Prostate gland (tissue), 2 donors: ENCODE measurements around the gene COPS7B. TPM values are rescaled to one million over a fixed set of nuclear protein-coding genes. Genes with fewer than 3 reads are reported as not detected.

Experiments used
- DNase-seq: peaks from one replicate; pipeline ENCODE4 v3.0.0-alpha.2; 2019; ENCODE audit warnings: low spot score
- H3K27ac ChIP-seq, 2 donors: fragments of 200-600 bp; sonication (generic); 2 replicates each; pipeline ENCODE4 v1.5.1; 2017 to 2019
- H3K27me3 ChIP-seq: fragments of 200-600 bp; sonication (generic); replicated peaks from 2 replicates; pipeline ENCODE4 v1.5.1; 2019; ENCODE audit not compliant: insufficient read depth
- H3K36me3 ChIP-seq, 2 donors: fragments of 200-600 bp; sonication (generic); 1 replicate in 1 of 2; 2 replicates in 1 of 2; pipeline versions ENCODE4 v1.5.1 to v1.8.1; 2017 to 2019
- H3K4me1 ChIP-seq: fragments of 200-600 bp; sonication (generic); replicated peaks from 2 replicates; pipeline ENCODE4 v1.5.1; 2019
- H3K4me3 ChIP-seq, 2 donors: fragments of 200-600 bp; sonication (generic); 2 replicates each; pipeline ENCODE4 v1.5.1; 2017 to 2019
- H3K9me3 ChIP-seq: fragments of 200-600 bp; sonication (generic); 2 replicates; pipeline ENCODE4 v1.5.1; 2017
- CTCF ChIP-seq, 4 experiments: fragments of 200-600 bp in 2 of 4; fragments of 450-650 bp in 2 of 4; sonication (generic) in 2 of 4; IDR thresholded peaks; 1 replicate in 3 of 4; 2 replicates in 1 of 4; pipeline ENCODE4 v1.5.1; 2016 to 2019; ENCODE audit warnings: antibody characterized with exemption in 4 of 4, mild to moderate bottlenecking in 2 of 4, moderate library complexity in 2 of 4
- POLR2A ChIP-seq: fragments of 450-650 bp; IDR thresholded peaks from one replicate; pipeline ENCODE4 v1.6.1; 2016; ENCODE audit warnings: antibody characterized with exemption, mild to moderate bottlenecking
- POLR2AphosphoS5 ChIP-seq: sonication (generic); formaldehyde crosslinking; IDR thresholded peaks from one replicate; pipeline ENCODE4 v1.6.1; 2017; ENCODE audit warnings: antibody characterized with exemption
- WGBS: methylation state at CpG from one replicate; pipeline ENCODE4 v1.1.5; 2018; 5-methylcytosine and 5-hydroxymethylcytosine counted together
- intact Hi-C: fragments of 100-400 bp; cut with DNase I; formaldehyde crosslinking; loops from one replicate; pipeline ENCODE4 v1.14.2; 2022
- total RNA-seq, 2 donors: library from RNA; depleted of rRNA; stranded (reverse); fragments of >200 nt; gene quantifications; one replicate each; pipeline ENCODE4 v1.1.0, GENCODE V29; 2016

COPS7B gene
- total RNA-seq, 2 donors from 2014 or later, result 20.4 to 42.7 TPM

GRCh38 chr2:231794383-231794782 lies 8.1 kb downstream of the COPS7B start:
- TF ChIP-seq POLR2AphosphoS5 (no peak), POLR2A (no peak), CTCF (IDR thresholded peaks at IDR 0.05) (no peak)
- 93% methylated on average over 3 of the region's 3 CpGs for WGBS

GRCh38 chr2:231795525-231796327 lies 9.5 kb downstream of the COPS7B start:
- Histone ChIP-seq H3K9me3 (no peaks in the 10 kb centered on the region), H3K27ac (peak overlapping the region in 1 of 2 donors; percentile 27), H3K4me1 (peaks cover 6% of the 10 kb centered on the region), H3K4me3 (no peak overlapping the region), H3K36me3 (no peaks in the 10 kb centered on the region), H3K27me3 (no peaks in the 10 kb centered on the region)
- no peak for TF ChIP-seq POLR2A
- peak; percentile 75 for TF ChIP-seq POLR2AphosphoS5
- peak in 3 of 4 experiments; percentile 28 to 53 (median 46) for TF ChIP-seq CTCF (IDR thresholded peaks at IDR 0.05)
- WGBS, result 80% methylated on average over 9 of the region's 9 CpGs
- peak; percentile 64 for DNase-seq
- intact Hi-C loops, result no loop called here

More at GRCh38 chr2:231794383-231794782, 8.1 kb downstream of the COPS7B start:
- H3K4me3 ChIP-seq, result no peak overlapping the region
- DNase-seq, result no peak
- H3K36me3 ChIP-seq, result no peaks in the 10 kb centered on the region
- intact Hi-C loops, result no loop called here
- no peaks in the 10 kb centered on the region for H3K9me3 ChIP-seq
- H3K27me3 ChIP-seq, result no peaks in the 10 kb centered on the region
- H3K4me1 ChIP-seq, result no peaks in the 10 kb centered on the region
- no peak overlapping the region for H3K27ac ChIP-seq

GRCh38 chr2:231800493-231801091 lies 14.3 kb downstream of the COPS7B start:
- Histone ChIP-seq H3K4me3 (no peak overlapping the region), H3K27me3 (no peaks in the 10 kb centered on the region), H3K9me3 (no peaks in the 10 kb centered on the region), H3K36me3 (no peaks in the 10 kb centered on the region), H3K27ac (no peak overlapping the region), H3K4me1 (peaks cover 6% of the 10 kb centered on the region)
- intact Hi-C loops, result no loop called here
- TF ChIP-seq CTCF (IDR thresholded peaks at IDR 0.05), result peak in 3 of 4 experiments; percentile 28 to 38 (median 30)
- no peak for TF ChIP-seq POLR2AphosphoS5
- TF ChIP-seq POLR2A, result no peak
- no peak for DNase-seq
- 39% methylated on average over 6 of the region's 6 CpGs for WGBS

GRCh38 chr2:231803501-231804138 lies 17.4 kb downstream of the COPS7B start:
- Histone ChIP-seq H3K36me3 (peaks cover 0 to 6% of the 10 kb centered on the region in 2 donors), H3K27ac (no peak overlapping the region), H3K9me3 (no peaks in the 10 kb centered on the region), H3K4me1 (peaks cover 6% of the 10 kb centered on the region), H3K27me3 (no peaks in the 10 kb centered on the region), H3K4me3 (no peak overlapping the region)
- intact Hi-C loops, result no loop called here
- 95% methylated on average over 9 of the region's 9 CpGs for WGBS
- DNase-seq, result no peak
- TF ChIP-seq POLR2AphosphoS5 (no peak), POLR2A (no peak), CTCF (IDR thresholded peaks at IDR 0.05) (no peak)
